Stimulated activated effector memory CD8-positive, alpha-beta T cell treated with anti-CD3 and anti-CD28 coated beads, Interleukin-12 subunit alpha, Interleukin-12 subunit beta, amount 100 ng/mL, for 72 hours (primary cell): ENCODE results near the gene KLHL12.

Experiments used
- ATAC-seq: fragments of 150-1000 bp; cut with Tn5 transposase; 2 replicates; pipeline ENCODE4 v1.10.0; 2021
- DNase-seq, 2 donors: peaks; one replicate each; pipeline ENCODE4 v3.0.0; 2021 to 2022; ENCODE audit warnings: low spot score in 2 of 2
- H3K27ac Mint-ChIP-seq: one replicate; pipeline ENCODE4 v1.8.0; 2022; ENCODE audit warnings: mild to moderate bottlenecking, mixed read lengths
- H3K36me3 Mint-ChIP-seq: one replicate; pipeline ENCODE4 v1.8.0; 2022; ENCODE audit warnings: mild to moderate bottlenecking, mixed read lengths
- H3K4me1 Mint-ChIP-seq: one replicate; pipeline ENCODE4 v1.8.0; 2022; ENCODE audit warnings: mixed read lengths
- H3K4me3 Mint-ChIP-seq: one replicate; pipeline ENCODE4 v1.8.0; 2022; ENCODE audit warnings: mild to moderate bottlenecking, mixed read lengths
- H3K9me3 Mint-ChIP-seq: one replicate; pipeline ENCODE4 v1.8.0; 2022; ENCODE audit warnings: mixed read lengths

The KLHL12 gene

DNA sequence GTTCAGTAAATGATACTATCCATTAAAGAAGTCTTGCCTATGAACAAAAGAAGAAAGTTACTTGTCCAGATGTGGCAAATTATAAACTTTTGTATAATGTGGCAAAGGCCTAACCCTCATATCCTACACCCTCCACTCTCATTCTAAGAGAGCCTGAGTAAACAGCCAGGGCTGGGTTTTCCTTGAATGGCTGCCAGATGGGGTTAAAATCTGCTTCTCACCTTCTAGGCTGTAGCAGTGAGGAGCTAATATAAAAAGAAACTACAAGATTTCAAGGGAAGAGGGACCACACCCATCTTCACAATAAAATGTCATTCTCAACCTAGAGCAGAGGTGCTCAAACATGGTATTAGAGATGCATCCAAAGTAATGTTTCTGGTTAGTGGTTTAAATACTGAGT, 47.0 kb downstream of the KLHL12 start:
- DNase-seq (no peak), ATAC-seq (no peak)
- Mint-ChIP-seq H3K27ac (no peak overlapping the region), H3K36me3 (peaks cover 20% of the 10 kb centered on the region), H3K9me3 (no peaks in the 10 kb centered on the region), H3K4me1 (no peaks in the 10 kb centered on the region), H3K4me3 (no peak overlapping the region)

DNA sequence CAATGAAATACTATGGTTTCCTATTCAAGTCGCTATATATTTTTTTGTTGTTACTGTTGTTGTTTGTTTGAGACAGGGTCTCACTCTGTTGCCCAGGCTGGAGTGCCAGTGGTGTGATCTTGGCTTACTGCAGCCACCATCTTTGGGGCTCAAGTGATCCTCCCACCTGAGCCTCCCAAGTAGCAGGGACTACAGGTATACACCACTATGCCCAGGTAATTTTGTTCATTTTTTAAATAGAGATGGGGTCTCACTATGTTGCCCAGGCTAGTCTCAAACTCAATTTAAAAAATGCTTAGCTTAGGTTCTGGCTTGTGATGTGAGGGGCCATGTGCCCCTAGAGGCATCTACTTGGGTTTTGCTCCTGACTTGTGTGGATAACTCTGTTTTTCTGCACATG, 47.9 kb downstream of the KLHL12 start:
- no peak overlapping the region for H3K27ac Mint-ChIP-seq
- no peaks in the 10 kb centered on the region for H3K4me1 Mint-ChIP-seq
- peaks cover 20% of the 10 kb centered on the region for H3K36me3 Mint-ChIP-seq
- no peaks in the 10 kb centered on the region for H3K9me3 Mint-ChIP-seq
- ATAC-seq (no peak), DNase-seq (no peak)
- no peak overlapping the region for H3K4me3 Mint-ChIP-seq

DNA sequence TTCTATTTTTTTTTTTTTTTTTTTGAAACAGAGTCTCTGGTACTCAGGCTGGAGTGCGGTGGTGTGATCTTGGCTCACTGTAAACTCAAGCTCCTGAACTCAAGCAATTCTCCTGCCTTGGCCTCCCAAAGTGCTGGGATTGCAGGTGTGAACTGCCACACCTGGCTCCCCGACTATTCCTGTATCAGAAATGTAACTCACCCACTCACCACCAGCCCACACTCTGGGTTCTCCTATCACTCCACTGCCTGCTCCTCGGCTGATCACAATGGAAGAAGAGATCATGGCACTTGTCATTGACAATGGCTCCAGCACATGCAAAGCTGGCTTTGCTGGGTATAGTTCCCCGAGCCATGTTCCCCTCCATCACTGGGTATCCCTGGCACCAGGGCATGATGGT, 54.0 kb downstream of the KLHL12 start:
- H3K9me3 Mint-ChIP-seq = no peaks in the 10 kb centered on the region
- H3K36me3 Mint-ChIP-seq = no peaks in the 10 kb centered on the region
- no peaks in the 10 kb centered on the region for H3K4me1 Mint-ChIP-seq
- no peak for DNase-seq
- no peak for ATAC-seq
- H3K4me3 Mint-ChIP-seq = no peak overlapping the region
- no peak overlapping the region for H3K27ac Mint-ChIP-seq

DNA sequence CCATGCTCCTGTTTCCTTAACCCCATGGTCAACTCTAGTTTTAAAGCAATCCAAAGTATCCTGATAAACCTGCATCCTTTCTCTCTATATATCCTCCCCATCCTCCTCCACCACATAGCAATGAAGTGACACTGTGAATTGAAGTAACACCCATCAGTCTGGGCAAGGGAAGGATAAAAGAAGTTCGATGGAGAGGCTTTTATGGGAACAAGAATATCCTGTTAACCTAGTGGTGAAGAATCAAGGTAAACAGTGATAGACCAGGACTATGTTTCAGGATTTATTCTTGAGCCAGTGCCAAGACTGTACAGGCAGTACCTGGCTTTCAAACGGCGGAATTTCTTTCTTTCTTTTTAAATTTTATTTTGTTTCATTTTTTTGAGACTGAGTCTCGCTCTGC, 55.7 kb downstream of the KLHL12 start:
- no peak for ATAC-seq
- no peaks in the 10 kb centered on the region for H3K36me3 Mint-ChIP-seq
- no peak for DNase-seq
- no peak overlapping the region for H3K27ac Mint-ChIP-seq
- no peaks in the 10 kb centered on the region for H3K4me1 Mint-ChIP-seq
- no peaks in the 10 kb centered on the region for H3K9me3 Mint-ChIP-seq
- H3K4me3 Mint-ChIP-seq = no peak overlapping the region

DNA sequence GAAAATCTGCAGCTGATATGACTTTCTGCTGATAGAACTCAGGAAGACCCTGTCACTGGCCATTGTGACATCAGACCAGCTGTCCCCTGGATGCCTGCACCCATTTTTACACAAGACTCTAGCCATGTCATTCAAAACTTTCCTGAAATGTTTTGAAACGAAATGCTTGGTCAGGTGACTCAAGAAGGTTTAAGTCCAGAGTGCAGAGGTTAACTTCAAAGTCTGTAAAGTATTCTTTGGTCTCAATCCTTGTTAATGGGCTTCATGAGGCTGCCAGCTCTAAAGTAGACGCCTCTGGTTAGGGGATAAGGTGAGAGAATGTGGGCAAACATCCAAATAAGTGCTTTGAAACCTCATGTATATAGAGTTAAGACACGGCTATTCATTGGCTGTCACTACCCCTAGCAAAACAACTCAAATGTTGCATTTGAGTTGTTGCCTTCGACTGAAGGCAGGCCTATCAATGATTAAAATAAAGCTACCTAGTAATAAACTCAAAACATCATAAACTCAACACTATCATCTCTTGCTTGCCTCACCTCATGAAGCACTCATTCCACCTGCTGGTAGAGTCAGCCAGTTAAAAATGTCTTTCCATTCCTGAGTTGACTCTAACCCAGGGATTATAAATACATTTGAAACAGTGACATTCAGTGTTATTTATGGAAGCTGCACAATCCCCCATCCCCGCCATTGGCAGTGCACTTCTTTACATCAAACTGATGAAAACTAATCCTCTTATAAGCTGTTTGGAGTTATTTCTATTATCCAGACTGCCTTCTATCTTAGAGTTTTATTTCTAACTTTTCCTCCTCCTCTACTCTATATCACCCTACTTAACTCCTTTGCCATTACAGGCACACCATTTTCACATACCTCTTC, 64.1 kb downstream of the KLHL12 start:
- Mint-ChIP-seq H3K4me1 (peaks cover 12% of the 10 kb centered on the region), H3K36me3 (no peaks in the 10 kb centered on the region), H3K27ac (no peak overlapping the region), H3K9me3 (no peaks in the 10 kb centered on the region), H3K4me3 (peak overlapping the region; percentile 85)
- ATAC-seq (no peak), DNase-seq (no peak)

DNA sequence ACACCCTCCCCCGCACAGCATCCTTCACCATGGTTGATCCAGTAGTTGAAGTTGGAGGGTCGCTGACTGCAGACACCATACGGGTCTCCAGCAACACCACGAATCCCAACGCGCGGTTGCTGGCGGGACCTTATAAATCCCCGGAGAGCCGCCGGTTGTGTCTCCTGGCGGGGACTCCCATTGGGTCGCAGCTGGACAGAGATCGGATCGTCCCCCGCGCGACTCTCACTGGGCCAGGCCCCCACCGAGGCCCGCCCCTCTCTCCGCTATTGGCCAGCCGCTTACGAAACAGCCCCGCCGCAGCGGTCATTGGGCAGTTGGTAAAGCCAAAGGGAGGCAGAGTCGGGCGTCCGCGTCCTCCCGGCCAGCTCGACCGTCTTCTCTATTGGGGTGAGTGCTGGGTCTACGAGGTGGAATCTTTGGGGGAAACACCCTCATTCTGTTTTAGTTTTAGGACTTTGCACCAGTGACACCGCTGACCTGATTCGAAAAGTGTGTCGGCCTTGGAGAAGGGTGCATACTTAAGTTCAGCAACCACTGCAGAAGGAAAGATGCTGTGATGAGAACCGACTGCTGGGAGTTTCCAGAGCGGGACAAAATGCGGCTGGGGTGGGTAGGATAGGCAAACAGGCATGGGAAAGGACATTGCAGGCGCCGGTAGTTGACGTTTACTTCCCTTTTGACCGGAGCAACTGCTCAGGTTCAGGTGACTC, 65.5 kb downstream of the KLHL12 start:
- peaks cover 12% of the 10 kb centered on the region for H3K4me1 Mint-ChIP-seq
- peak overlapping the region; percentile 85 for H3K4me3 Mint-ChIP-seq
- peak; percentile 86 for ATAC-seq
- no peaks in the 10 kb centered on the region for H3K36me3 Mint-ChIP-seq
- H3K9me3 Mint-ChIP-seq = no peaks in the 10 kb centered on the region
- H3K27ac Mint-ChIP-seq = no peak overlapping the region
- peak; percentile 44 to 79 for DNase-seq

DNA sequence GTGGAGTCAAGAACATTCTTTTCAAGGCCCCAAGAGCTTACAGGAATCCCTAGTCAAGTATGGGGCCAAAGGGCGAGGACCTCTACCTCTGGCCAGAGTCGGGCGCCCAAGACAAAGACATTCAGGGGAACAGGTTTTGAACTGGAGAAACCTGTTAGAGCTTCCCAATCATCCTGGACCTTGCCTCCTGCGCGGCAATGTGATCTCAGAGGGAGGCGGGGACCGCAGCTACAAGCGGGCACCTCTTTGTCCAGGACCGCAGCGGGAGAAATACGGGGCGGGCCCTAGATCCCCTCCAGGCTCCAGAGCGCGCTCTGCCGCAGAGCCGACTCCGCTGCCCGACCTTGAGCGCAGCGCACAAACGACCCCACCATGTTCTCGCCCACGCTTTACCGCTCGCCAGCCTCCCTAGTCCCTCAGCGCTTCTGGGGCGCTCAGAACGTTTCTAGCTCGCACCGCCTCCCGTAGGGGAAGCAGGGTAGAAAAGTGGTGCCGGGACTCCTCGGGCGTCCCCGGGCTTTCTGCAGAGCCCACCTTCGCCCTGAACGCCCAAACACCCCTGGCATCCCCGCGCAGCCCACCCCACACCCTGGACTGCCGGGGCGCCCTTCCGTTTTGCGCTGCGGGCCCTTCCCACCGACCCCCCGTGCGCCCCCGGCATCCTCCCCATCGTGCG, 66.2 kb downstream of the KLHL12 start:
- DNase-seq (peak; percentile 12 to 61), ATAC-seq (peak; percentile 71)
- H3K4me3 Mint-ChIP-seq = peak overlapping the region; percentile 85
- H3K36me3 Mint-ChIP-seq = no peaks in the 10 kb centered on the region
- no peaks in the 10 kb centered on the region for H3K9me3 Mint-ChIP-seq
- peaks cover 12% of the 10 kb centered on the region for H3K4me1 Mint-ChIP-seq
- no peak overlapping the region for H3K27ac Mint-ChIP-seq

DNA sequence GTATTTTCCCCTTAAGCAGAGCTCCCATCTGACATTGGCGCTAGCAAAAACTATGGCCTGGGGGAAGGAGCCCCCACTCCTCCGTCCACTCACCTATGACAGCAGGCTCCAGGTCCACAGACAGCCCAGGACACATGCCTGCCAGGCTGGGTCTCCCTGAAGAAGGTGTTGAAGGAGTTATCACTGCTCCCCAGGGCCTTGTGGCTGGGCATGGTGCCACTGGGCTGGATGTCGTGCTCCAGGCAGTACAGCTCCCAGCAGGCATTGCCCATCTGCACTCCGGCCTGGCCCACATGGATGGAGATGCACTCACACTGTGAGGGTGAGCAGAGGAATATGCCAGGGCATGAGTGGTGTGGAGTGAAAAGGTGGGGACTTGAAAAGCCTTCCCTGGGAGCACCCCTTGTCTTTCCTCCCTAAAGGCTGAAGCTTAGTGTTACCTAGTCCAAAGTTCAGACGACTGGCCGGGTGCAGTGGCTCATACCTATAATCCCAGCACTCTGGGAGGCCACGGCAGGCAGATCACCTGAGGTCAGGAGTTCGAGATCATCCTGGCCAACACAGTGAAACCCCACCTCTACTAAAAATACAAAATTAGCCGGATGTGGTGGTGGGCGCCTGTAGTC, 68.1 kb downstream of the KLHL12 start:
- Mint-ChIP-seq H3K9me3 (no peaks in the 10 kb centered on the region), H3K27ac (no peak overlapping the region), H3K36me3 (no peaks in the 10 kb centered on the region), H3K4me3 (no peak overlapping the region), H3K4me1 (peaks cover 12% of the 10 kb centered on the region)
- no peak for ATAC-seq
- DNase-seq = no peak

DNA sequence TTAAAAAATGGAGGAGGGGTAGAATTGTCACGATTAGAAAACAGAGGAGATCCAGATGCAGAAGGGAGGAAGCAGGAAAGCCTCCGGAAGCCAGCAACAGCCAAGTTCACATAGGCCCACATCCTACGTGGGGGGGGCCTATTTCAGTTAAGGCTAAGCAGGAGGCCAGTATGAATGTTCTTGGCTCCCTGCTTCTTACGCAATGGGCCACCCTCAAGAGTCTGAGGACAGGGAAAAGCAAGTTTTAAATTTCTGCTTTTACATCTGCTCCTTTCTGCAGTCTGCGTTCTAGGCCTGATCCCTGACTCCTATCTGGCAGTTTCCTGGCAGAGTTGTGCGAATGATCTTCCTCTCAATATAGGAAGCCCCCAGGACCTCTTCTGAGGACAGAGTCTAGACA, 68.7 kb downstream of the KLHL12 start:
- DNase-seq (no peak), ATAC-seq (no peak)
- peaks cover 12% of the 10 kb centered on the region for H3K4me1 Mint-ChIP-seq
- H3K9me3 Mint-ChIP-seq = no peaks in the 10 kb centered on the region
- H3K4me3 Mint-ChIP-seq = no peak overlapping the region
- no peak overlapping the region for H3K27ac Mint-ChIP-seq
- H3K36me3 Mint-ChIP-seq = no peaks in the 10 kb centered on the region

DNA sequence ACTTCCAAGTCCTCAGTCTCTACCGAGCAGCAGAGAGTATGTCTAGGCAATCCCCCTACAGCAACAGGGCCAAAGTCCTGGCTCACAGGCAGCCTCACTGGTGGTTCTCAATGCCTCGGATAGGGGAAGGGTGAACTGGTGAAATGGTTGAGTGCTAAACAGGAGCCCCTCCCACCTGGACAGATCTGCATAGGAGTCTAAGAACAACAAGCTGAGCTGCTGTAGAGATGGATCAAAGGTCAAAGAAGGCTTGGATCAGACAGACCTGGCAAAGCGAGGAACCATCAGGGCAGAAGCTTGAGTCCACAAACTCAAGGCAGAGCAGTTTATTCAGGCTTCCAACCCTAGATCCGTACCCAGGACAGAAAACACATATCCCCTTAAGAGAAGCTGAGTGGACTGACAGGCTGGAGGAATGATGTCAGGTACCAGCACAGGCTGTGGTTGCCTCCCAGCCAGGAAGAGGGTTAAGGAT, 69.9 kb downstream of the KLHL12 start:
- no peak overlapping the region for H3K27ac Mint-ChIP-seq
- no peak overlapping the region for H3K4me3 Mint-ChIP-seq
- peaks cover 12% of the 10 kb centered on the region for H3K4me1 Mint-ChIP-seq
- no peak for DNase-seq
- H3K36me3 Mint-ChIP-seq = no peaks in the 10 kb centered on the region
- no peak for ATAC-seq
- H3K9me3 Mint-ChIP-seq = no peaks in the 10 kb centered on the region

DNA sequence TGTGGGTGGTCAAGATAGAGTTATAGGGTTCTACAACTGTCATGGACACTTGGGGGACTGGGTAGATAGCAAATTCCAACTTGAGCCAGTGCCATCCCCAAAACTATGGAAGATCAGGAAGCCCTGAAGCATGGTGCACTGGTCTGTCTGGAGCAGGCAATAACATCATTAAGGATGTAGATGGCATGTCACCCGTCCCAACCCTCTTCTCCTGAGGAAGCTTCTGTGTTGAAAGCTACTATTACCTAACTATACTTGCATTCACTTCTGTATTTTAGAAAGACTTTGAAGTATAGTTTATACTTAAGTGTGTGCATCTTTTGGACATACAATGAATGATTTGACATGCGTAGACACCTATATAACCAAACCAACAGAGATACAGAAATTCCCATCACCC, 71.0 kb downstream of the KLHL12 start:
- DNase-seq (no peak), ATAC-seq (no peak)
- H3K4me1 Mint-ChIP-seq = peaks cover under 1% of the 10 kb centered on the region
- no peaks in the 10 kb centered on the region for H3K36me3 Mint-ChIP-seq
- H3K4me3 Mint-ChIP-seq = no peak overlapping the region
- no peak overlapping the region for H3K27ac Mint-ChIP-seq
- H3K9me3 Mint-ChIP-seq = no peaks in the 10 kb centered on the region

DNA sequence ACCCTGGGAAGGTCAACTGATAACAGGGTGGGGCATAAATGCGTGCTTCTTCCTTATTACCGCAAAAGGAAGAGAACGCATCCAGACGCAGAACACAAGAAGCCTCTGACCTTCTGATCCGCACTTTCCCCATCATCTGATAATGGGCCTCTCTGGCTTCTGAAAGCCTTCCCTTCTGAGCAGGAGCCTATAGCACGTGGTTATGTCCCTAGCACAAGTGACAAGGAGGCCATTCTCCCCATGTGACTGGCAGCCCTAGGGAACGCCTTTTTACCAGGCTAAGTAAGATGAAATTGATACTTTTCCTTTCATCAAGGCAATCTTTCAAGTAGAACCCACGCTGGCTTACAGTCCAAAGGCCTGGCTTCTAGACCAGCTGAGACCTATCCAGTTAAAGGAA, 72.2 kb downstream of the KLHL12 start:
- ATAC-seq (no peak), DNase-seq (no peak)
- Mint-ChIP-seq H3K4me1 (no peaks in the 10 kb centered on the region), H3K36me3 (no peaks in the 10 kb centered on the region), H3K4me3 (no peak overlapping the region), H3K9me3 (no peaks in the 10 kb centered on the region), H3K27ac (no peak overlapping the region)

DNA sequence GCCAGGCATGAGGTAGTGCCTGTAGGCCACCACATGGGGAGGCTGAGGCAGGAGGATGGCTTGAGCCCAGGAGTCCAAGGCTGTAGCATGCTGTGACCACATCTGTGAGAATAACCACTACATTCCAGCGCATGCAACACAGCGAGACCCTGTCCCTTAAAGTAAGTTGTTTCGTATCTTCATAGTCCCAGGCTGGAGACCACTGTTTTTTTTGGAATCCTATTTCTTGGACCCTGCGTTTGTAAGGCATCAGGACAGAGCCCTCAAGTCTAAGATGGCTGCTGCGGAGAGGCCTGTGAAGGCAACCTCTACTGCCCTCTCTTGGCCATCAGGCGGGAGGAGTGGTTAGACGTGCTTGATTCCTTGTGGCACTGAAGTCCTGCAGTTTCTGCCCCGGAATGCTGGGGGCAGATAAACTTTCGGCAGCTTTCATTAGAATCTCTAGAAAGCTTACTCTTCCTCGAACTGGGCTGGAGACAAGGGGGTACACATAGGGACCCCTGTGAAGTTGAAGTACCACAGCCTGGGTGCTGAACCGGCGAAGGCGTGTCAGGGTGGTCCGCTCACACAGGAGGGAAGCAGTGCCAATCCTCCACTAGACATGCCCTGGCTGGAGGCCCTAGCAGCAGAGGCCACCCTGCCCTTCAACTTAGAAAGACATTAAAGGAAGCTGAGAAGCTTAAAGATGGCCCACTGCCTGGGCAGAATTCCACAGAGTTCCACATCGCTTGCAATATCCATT, 74.7 kb downstream of the KLHL12 start:
- no peaks in the 10 kb centered on the region for H3K9me3 Mint-ChIP-seq
- H3K4me1 Mint-ChIP-seq = peaks cover 7% of the 10 kb centered on the region
- peak; percentile 74 for ATAC-seq
- H3K27ac Mint-ChIP-seq = no peak overlapping the region
- H3K4me3 Mint-ChIP-seq = no peak overlapping the region
- peak in 1 of 2 donors; percentile 62 for DNase-seq
- no peaks in the 10 kb centered on the region for H3K36me3 Mint-ChIP-seq

DNA sequence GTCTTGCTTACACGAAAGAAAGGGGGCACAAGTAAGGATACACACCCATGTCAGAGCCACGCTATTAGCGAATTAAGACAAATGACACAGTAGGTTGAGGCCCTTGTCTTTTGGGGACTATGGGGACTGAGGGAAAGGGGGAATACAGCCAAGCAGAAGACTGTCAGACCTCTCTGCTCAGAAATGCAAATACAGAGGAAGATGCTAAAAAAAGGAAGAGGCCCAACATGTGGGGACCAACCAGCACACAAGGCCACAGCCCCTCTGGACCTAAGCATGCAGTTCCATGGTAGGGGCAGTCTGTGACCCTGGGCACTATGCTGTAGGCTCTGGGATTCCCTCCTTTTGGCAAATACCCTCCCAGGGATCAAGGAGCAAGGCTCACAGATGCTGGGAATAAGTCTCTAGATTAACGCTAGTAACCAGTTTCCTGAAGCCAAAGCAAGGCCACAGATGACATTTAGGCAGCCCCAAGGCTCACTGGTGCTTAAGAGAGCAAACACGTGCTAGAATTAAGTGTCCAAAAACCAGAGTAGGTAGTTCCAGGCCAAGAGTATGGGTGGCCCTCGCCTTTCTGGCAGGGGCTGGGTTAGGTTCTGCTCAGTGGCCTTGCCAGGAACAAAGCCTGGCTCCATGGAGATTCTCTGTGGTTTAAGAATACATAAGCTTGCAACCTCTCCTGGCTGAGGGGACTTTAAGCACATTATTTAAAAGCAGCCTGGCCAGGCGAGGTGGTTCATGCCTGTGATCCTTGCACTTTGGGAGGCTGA, 76.3 kb downstream of the KLHL12 start:
- H3K9me3 Mint-ChIP-seq = no peaks in the 10 kb centered on the region
- peaks cover 10% of the 10 kb centered on the region for H3K4me1 Mint-ChIP-seq
- H3K4me3 Mint-ChIP-seq = no peak overlapping the region
- H3K36me3 Mint-ChIP-seq = no peaks in the 10 kb centered on the region
- no peak for ATAC-seq
- DNase-seq = no peak
- no peak overlapping the region for H3K27ac Mint-ChIP-seq
